Measurements from ENCODE around the gene PACSIN2. TPM values are rescaled to one million over a fixed set of nuclear protein-coding genes. Genes with fewer than 3 reads are reported as not detected.

PACSIN2 gene
- total and polyA plus RNA-seq, 2 experiments from 2014 or later, result 23.5 to 57.3 TPM

DNA sequence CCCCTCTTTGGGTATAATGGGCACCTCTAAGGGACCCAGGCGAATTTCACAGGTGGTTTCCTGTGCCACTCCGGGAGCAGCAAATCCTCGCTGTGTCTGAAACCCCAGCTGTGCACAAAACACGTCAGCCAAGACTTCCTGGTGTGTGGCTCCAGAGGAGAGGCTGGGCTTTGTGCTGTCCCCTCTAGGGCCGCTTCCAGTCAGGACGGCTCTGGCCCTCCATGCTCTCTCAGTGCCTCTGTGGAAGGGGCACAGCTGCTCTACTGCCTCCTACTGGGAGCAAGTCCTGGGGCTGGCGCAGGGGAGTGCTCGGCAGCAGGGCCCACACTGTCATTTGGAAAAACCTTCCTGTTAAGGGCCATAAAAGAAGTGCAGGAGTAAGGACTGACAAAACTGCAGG lies 134.1 kb downstream of the PACSIN2 start:
- Mint-ChIP-seq H3K9me3 (no peaks in the 10 kb centered on the region), H3K27me3 (ENCODE audit: insufficient read depth, low read depth, poor library complexity) (no peaks in the 10 kb centered on the region), H3K4me3 (no peak overlapping the region), H3K4me1 (peaks cover 5% of the 10 kb centered on the region), H3K27ac (no peak overlapping the region), H3K36me3 (ENCODE audit: low read depth) (peaks cover 45% of the 10 kb centered on the region)
- H3K4me3 ChIP-seq, result no peak overlapping the region
- no peaks in the 10 kb centered on the region; the same call in 1 of the 2 replicates for H4K20me1 ChIP-seq (replicated peaks; ENCODE audit: insufficient read depth)
- no peaks in the 10 kb centered on the region for H3K79me2 ChIP-seq (replicated peaks; ENCODE audit: insufficient read depth)
- H3K4me2 ChIP-seq, result no peak overlapping the region
- TF ChIP-seq REST (IDR thresholded peaks at IDR 0.05; ENCODE audit: unreplicated experiment) (no peak), EZH2phosphoT487 (IDR thresholded peaks at IDR 0.05; ENCODE audit: unreplicated experiment) (no peak), JUNB (IDR thresholded peaks at IDR 0.05; ENCODE audit: unreplicated experiment) (no peak), POLR2AphosphoS5 (IDR thresholded peaks at IDR 0.05; ENCODE audit: low read depth) (no peak)
- TF ChIP-seq, protein P1, sequence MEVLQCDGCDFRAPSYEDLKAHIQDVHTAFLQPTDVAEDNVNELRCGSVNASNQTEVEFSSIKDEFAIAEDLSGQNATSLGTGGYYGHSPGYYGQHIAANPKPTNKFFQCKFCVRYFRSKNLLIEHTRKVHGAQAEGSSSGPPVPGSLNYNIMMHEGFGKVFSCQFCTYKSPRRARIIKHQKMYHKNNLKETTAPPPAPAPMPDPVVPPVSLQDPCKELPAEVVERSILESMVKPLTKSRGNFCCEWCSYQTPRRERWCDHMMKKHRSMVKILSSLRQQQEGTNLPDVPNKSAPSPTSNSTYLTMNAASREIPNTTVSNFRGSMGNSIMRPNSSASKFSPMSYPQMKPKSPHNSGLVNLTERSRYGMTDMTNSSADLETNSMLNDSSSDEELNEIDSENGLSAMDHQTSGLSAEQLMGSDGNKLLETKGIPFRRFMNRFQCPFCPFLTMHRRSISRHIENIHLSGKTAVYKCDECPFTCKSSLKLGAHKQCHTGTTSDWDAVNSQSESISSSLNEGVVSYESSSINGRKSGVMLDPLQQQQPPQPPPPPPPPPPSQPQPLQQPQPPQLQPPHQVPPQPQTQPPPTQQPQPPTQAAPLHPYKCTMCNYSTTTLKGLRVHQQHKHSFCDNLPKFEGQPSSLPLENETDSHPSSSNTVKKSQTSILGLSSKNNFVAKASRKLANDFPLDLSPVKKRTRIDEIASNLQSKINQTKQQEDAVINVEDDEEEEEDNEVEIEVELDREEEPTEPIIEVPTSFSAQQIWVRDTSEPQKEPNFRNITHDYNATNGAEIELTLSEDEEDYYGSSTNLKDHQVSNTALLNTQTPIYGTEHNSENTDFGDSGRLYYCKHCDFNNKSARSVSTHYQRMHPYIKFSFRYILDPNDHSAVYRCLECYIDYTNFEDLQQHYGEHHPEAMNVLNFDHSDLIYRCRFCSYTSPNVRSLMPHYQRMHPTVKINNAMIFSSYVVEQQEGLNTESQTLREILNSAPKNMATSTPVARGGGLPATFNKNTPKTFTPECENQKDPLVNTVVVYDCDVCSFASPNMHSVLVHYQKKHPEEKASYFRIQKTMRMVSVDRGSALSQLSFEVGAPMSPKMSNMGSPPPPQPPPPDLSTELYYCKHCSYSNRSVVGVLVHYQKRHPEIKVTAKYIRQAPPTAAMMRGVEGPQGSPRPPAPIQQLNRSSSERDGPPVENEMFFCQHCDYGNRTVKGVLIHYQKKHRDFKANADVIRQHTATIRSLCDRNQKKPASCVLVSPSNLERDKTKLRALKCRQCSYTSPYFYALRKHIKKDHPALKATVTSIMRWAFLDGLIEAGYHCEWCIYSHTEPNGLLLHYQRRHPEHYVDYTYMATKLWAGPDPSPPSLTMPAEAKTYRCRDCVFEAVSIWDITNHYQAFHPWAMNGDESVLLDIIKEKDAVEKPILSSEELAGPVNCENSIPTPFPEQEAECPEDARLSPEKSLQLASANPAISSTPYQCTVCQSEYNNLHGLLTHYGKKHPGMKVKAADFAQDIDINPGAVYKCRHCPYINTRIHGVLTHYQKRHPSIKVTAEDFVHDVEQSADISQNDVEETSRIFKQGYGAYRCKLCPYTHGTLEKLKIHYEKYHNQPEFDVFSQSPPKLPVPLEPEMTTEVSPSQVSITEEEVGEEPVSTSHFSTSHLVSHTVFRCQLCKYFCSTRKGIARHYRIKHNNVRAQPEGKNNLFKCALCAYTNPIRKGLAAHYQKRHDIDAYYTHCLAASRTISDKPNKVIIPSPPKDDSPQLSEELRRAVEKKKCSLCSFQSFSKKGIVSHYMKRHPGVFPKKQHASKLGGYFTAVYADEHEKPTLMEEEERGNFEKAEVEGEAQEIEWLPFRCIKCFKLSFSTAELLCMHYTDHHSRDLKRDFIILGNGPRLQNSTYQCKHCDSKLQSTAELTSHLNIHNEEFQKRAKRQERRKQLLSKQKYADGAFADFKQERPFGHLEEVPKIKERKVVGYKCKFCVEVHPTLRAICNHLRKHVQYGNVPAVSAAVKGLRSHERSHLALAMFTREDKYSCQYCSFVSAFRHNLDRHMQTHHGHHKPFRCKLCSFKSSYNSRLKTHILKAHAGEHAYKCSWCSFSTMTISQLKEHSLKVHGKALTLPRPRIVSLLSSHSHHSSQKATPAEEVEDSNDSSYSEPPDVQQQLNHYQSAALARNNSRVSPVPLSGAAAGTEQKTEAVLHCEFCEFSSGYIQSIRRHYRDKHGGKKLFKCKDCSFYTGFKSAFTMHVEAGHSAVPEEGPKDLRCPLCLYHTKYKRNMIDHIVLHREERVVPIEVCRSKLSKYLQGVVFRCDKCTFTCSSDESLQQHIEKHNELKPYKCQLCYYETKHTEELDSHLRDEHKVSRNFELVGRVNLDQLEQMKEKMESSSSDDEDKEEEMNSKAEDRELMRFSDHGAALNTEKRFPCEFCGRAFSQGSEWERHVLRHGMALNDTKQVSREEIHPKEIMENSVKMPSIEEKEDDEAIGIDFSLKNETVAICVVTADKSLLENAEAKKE (CRISPR knock-in tag; IDR thresholded peaks at IDR 0.05), result no peak
- TF ChIP-seq, protein P2, sequence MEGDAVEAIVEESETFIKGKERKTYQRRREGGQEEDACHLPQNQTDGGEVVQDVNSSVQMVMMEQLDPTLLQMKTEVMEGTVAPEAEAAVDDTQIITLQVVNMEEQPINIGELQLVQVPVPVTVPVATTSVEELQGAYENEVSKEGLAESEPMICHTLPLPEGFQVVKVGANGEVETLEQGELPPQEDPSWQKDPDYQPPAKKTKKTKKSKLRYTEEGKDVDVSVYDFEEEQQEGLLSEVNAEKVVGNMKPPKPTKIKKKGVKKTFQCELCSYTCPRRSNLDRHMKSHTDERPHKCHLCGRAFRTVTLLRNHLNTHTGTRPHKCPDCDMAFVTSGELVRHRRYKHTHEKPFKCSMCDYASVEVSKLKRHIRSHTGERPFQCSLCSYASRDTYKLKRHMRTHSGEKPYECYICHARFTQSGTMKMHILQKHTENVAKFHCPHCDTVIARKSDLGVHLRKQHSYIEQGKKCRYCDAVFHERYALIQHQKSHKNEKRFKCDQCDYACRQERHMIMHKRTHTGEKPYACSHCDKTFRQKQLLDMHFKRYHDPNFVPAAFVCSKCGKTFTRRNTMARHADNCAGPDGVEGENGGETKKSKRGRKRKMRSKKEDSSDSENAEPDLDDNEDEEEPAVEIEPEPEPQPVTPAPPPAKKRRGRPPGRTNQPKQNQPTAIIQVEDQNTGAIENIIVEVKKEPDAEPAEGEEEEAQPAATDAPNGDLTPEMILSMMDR (conservative IDR thresholded peaks at IDR 0.05; ENCODE audit: low read depth in 2 of 2), result peak; percentile 48 to 67
- peak; percentile 56 for DNase-seq (ENCODE audit: low spot score)
- no peaks in the 10 kb centered on the region for H3K27me3 ChIP-seq (ENCODE audit: insufficient read depth)
- H3K9me2 ChIP-seq (ENCODE audit: insufficient read depth), result no peaks in the 10 kb centered on the region
- no peaks in the 10 kb centered on the region; the same call in 1 of the 2 replicates for H3K36me3 ChIP-seq (ENCODE audit: insufficient read depth)
- no peak overlapping the region for H2AFZ ChIP-seq
- H3F3A ChIP-seq (replicated peaks; ENCODE audit: low read depth), result no peaks in the 10 kb centered on the region
- no peak overlapping the region for H3K27ac ChIP-seq (ENCODE audit: low read depth)
- peak; percentile 81 for ATAC-seq
- no peaks in the 10 kb centered on the region for H3K4me1 ChIP-seq (ENCODE audit: insufficient read depth)

Data from GM23338 (cell line).